H9 (cell line): ENCODE measurements around the gene HPCAL1. TPM values are rescaled to one million over a fixed set of nuclear protein-coding genes. Genes with fewer than 3 reads are reported as not detected.

Source experiments
- DNase-seq: peaks from one replicate; pipeline ENCODE4 v3.0.0-alpha.2; 2017
- H2AFZ ChIP-seq: one replicate; pipeline ENCODE4 v1.6.1; 2013; ENCODE audit warnings: mild to moderate bottlenecking, low read length, control low read depth, moderate library complexity
- H2AK5ac ChIP-seq: 2 replicates; pipeline ENCODE4 v1.6.1; 2013; ENCODE audit warnings: low read length, control low read depth, mixed read lengths; ENCODE audit not compliant: insufficient read length
- H2BK120ac ChIP-seq: one replicate; pipeline ENCODE4 v1.6.1; 2013; ENCODE audit warnings: low read depth, mild to moderate bottlenecking, low read length, control low read depth, inconsistent platforms; ENCODE audit not compliant: poor library complexity, severe bottlenecking
- H2BK12ac ChIP-seq: 2 replicates; pipeline ENCODE4 v1.6.1; 2013; ENCODE audit warnings: low read length, control low read depth, mixed read lengths, low read depth; ENCODE audit not compliant: insufficient read length
- H2BK15ac ChIP-seq: 2 replicates; pipeline ENCODE4 v1.6.1; 2013; ENCODE audit warnings: low read depth, low read length, control low read depth
- H2BK20ac ChIP-seq: one replicate; pipeline ENCODE4 v1.6.1; 2013; ENCODE audit warnings: low read depth, mild to moderate bottlenecking, low read length, control low read depth, inconsistent platforms; ENCODE audit not compliant: poor library complexity, severe bottlenecking
- H2BK5ac ChIP-seq: 2 replicates; pipeline ENCODE4 v1.6.1; 2013; ENCODE audit warnings: low read length, control low read depth, mixed read lengths; ENCODE audit not compliant: insufficient read length
- H3K14ac ChIP-seq: 2 replicates; pipeline ENCODE4 v1.6.1; 2013; ENCODE audit warnings: low read length, control low read depth; ENCODE audit not compliant: insufficient read depth
- H3K18ac ChIP-seq: 2 replicates; pipeline ENCODE4 v1.6.1; 2013; ENCODE audit warnings: low read depth, mild to moderate bottlenecking, mixed read lengths, low read length, control low read depth; ENCODE audit not compliant: insufficient read length
- H3K23ac ChIP-seq: 2 replicates; pipeline ENCODE4 v1.6.1; 2013; ENCODE audit warnings: low read length, control low read depth, mixed read lengths, low read depth; ENCODE audit not compliant: insufficient read length
- H3K23me2 ChIP-seq: 2 replicates; pipeline ENCODE4 v1.6.1; 2013; ENCODE audit warnings: low read depth, mild to moderate bottlenecking, mixed read lengths, low read length, control low read depth; ENCODE audit not compliant: insufficient read length, poor library complexity, severe bottlenecking
- H3K27ac ChIP-seq: 2 replicates; pipeline ENCODE4 v1.5.1; 2013; ENCODE audit warnings: low read length, control low read depth, mixed read lengths, low read depth; ENCODE audit not compliant: insufficient read length
- H3K27me3 ChIP-seq: 2 replicates; pipeline ENCODE4 v1.6.1; 2013; ENCODE audit warnings: low read length, control low read depth, inconsistent platforms; ENCODE audit not compliant: insufficient read depth
- H3K4ac ChIP-seq: 2 replicates; pipeline ENCODE4 v1.6.1; 2013; ENCODE audit warnings: low read depth, mild to moderate bottlenecking, control low read depth, inconsistent platforms, low read length, moderate library complexity
- H3K4me1 ChIP-seq: 2 replicates; pipeline ENCODE4 v1.6.1; 2013; ENCODE audit warnings: low read length, control low read depth, inconsistent platforms; ENCODE audit not compliant: insufficient read depth
- H3K4me2 ChIP-seq: 2 replicates; pipeline ENCODE4 v1.6.1; 2013; ENCODE audit warnings: low read length, control low read depth, mixed read lengths; ENCODE audit not compliant: insufficient read length, insufficient read depth
- H3K56ac ChIP-seq: 2 replicates; pipeline ENCODE4 v1.6.1; 2013; ENCODE audit warnings: low read depth, mild to moderate bottlenecking, mixed read lengths, low read length, control low read depth; ENCODE audit not compliant: insufficient read length
- H3K79me1 ChIP-seq: 2 replicates; pipeline ENCODE4 v1.6.1; 2013; ENCODE audit warnings: low read depth, mild to moderate bottlenecking, moderate library complexity, low read length, control low read depth, inconsistent platforms; ENCODE audit not compliant: insufficient read depth, poor library complexity, severe bottlenecking
- H3K79me2 ChIP-seq: 2 replicates; pipeline ENCODE4 v1.6.1; 2013; ENCODE audit warnings: low read length, control low read depth, inconsistent platforms; ENCODE audit not compliant: insufficient read depth
- H3K9ac ChIP-seq: 2 replicates; pipeline ENCODE4 v1.6.1; 2013; ENCODE audit warnings: low read length, control low read depth, mixed read lengths; ENCODE audit not compliant: insufficient read length; ENCODE audit errors: extremely low read depth
- H3K9me3 ChIP-seq: one replicate; pipeline ENCODE4 v1.6.1; 2013; ENCODE audit warnings: low read depth, low read length, inconsistent platforms; ENCODE audit not compliant: control insufficient read depth
- H3T11ph ChIP-seq: one replicate; pipeline ENCODE4 v1.6.1; 2013; ENCODE audit warnings: mild to moderate bottlenecking, low read length, control low read depth, inconsistent platforms
- H4K20me1 ChIP-seq: one replicate; pipeline ENCODE4 v1.6.1; 2013; ENCODE audit not compliant: control insufficient read depth, insufficient read length, insufficient read depth
- H4K5ac ChIP-seq: 2 replicates; pipeline ENCODE4 v1.6.1; 2013; ENCODE audit warnings: low read depth, mild to moderate bottlenecking, mixed read lengths, low read length, control low read depth; ENCODE audit not compliant: insufficient read length
- H4K8ac ChIP-seq: replicated peaks from 2 replicates; pipeline ENCODE4 v1.6.1; 2013; ENCODE audit warnings: low read length, control low read depth, mixed read lengths, low read depth; ENCODE audit not compliant: insufficient read length
- H4K91ac ChIP-seq: 2 replicates; pipeline ENCODE4 v1.6.1; 2013; ENCODE audit warnings: low read depth, mild to moderate bottlenecking, moderate library complexity, mixed read lengths, low read length, control low read depth; ENCODE audit not compliant: insufficient read length
- H3K27ac Mint-ChIP-seq, 3 experiments: 2 replicates in 2 of 3; 3 replicates in 1 of 3; pipeline ENCODE4 v1.8.0; 2020 to 2021; ENCODE audit warnings: mixed read lengths in 3 of 3, mild to moderate bottlenecking in 1 of 3, moderate library complexity in 1 of 3
- H3K27me3 Mint-ChIP-seq: 2 replicates; pipeline ENCODE4 v1.8.0; 2021; ENCODE audit warnings: low read depth, mild to moderate bottlenecking, moderate library complexity, mixed read lengths
- H3K36me3 Mint-ChIP-seq, 3 experiments: 2 replicates in 2 of 3; 3 replicates in 1 of 3; pipeline ENCODE4 v1.8.0; 2020 to 2021; ENCODE audit warnings: low read depth in 3 of 3, mixed read lengths in 3 of 3; ENCODE audit not compliant: insufficient read depth in 1 of 3
- H3K4me1 Mint-ChIP-seq, 2 experiments: 2 replicates each; pipeline ENCODE4 v1.8.0; 2020; ENCODE audit warnings: mixed read lengths in 2 of 2
- H3K4me3 Mint-ChIP-seq, 2 experiments: 2 replicates in 1 of 2; 3 replicates in 1 of 2; pipeline ENCODE4 v1.8.0; 2020 to 2021; ENCODE audit warnings: mild to moderate bottlenecking in 2 of 2, mixed read lengths in 2 of 2, moderate library complexity in 1 of 2
- H3K9me3 Mint-ChIP-seq, 2 experiments: 2 replicates in 1 of 2; 3 replicates in 1 of 2; pipeline ENCODE4 v1.8.0; 2020; ENCODE audit warnings: mild to moderate bottlenecking in 2 of 2, mixed read lengths in 2 of 2, moderate library complexity in 1 of 2
- WGBS: extraction: QIAGEN DNeasy Blood & Tissue Kit; methylation state at CpG from one replicate; pipeline ENCODE4 v1.1.7; 2013; ENCODE audit warnings: missing lambda C conversion rate, low lambda C conversion rate, mixed read lengths; ENCODE audit not compliant: insufficient read length; ENCODE audit errors: extremely low coverage; 5-methylcytosine and 5-hydroxymethylcytosine counted together
- total RNA-seq: library from RNA; stranded (reverse); gene quantifications from 2 replicates; pipeline ENCODE4 v1.2.1, GENCODE V29; 2021
- TF ChIP-seq, protein P1 (sequence below): fragments of 200-600 bp; sonication (generic); conservative IDR thresholded peaks from 3 replicates; pipeline ENCODE4 v1.8.0; 2021; ENCODE audit warnings: antibody characterized with exemption, mild to moderate bottlenecking

Gene HPCAL1
- total RNA-seq, 1 experiment from 2014 or later: 4.7 TPM

DNA sequence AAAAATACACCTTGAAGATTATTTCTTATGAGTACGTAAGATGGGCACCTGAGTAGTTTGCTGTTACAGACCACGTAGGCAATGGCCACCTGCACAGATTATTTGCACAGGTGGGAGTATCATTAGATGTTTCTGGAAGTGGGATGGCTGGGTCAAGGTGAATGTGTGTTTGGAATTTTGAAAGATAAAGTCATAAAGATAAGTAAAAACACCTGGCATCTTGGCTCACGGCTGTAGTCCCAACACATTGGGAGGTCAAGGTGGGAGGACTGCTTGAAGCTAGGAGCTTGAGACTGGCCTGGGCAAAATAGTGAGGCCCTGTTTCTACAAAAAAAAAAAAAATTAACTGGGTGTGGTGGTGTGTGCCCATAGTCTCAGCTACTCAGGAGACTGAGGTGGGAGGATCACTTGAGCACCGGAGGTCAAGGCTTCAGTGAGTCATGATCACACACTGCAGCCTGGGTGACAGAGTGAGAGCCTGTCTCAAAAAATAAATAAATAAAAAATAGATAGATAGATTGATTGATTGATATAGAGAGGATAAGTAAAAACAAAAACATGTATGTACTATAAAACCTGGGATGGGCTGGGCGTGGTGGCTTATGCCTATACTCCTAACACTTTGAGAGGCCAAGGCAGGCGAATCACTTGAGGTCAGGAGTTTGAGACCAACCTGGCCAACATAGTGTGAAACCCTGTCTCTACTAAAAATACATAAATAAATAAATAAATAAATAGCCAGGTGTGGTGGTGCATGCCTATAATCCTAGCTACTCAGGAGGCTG lies 115.0 kb downstream of the HPCAL1 start:
- H3K4me3 Mint-ChIP-seq: no peak overlapping the region
- Histone ChIP-seq H3K27me3 (no peaks in the 10 kb centered on the region), H3K18ac (no peak overlapping the region), H4K91ac (no peak overlapping the region), H2BK12ac (no peak overlapping the region), H2BK20ac (no peak overlapping the region), H3K79me2 (no peaks in the 10 kb centered on the region), H2BK120ac (no peak overlapping the region), H3T11ph (no peak overlapping the region), H3K23ac (no peak overlapping the region), H3K4me2 (no peak overlapping the region), H3K9me3 (no peaks in the 10 kb centered on the region), H2AFZ (no peak overlapping the region), H3K23me2 (no peaks in the 10 kb centered on the region), H3K4me1 (no peaks in the 10 kb centered on the region), H4K20me1 (no peaks in the 10 kb centered on the region), H2AK5ac (no peak overlapping the region), H3K56ac (no peak overlapping the region), H3K4ac (no peak overlapping the region), H2BK15ac (no peak overlapping the region), H4K5ac (no peak overlapping the region), H3K9ac (no peak overlapping the region), H3K14ac (no peak overlapping the region), H2BK5ac (no peak overlapping the region), H3K79me1 (no peaks in the 10 kb centered on the region), H3K27ac (no peak overlapping the region), H4K8ac (no peak overlapping the region)
- no peaks in the 10 kb centered on the region for H3K27me3 Mint-ChIP-seq
- TF ChIP-seq, protein P1, sequence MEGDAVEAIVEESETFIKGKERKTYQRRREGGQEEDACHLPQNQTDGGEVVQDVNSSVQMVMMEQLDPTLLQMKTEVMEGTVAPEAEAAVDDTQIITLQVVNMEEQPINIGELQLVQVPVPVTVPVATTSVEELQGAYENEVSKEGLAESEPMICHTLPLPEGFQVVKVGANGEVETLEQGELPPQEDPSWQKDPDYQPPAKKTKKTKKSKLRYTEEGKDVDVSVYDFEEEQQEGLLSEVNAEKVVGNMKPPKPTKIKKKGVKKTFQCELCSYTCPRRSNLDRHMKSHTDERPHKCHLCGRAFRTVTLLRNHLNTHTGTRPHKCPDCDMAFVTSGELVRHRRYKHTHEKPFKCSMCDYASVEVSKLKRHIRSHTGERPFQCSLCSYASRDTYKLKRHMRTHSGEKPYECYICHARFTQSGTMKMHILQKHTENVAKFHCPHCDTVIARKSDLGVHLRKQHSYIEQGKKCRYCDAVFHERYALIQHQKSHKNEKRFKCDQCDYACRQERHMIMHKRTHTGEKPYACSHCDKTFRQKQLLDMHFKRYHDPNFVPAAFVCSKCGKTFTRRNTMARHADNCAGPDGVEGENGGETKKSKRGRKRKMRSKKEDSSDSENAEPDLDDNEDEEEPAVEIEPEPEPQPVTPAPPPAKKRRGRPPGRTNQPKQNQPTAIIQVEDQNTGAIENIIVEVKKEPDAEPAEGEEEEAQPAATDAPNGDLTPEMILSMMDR: no peak
- H3K4me1 Mint-ChIP-seq: peaks cover 0 to 5% of the 10 kb centered on the region in 2 experiments; a peak in 1 of 4 replicates
- no CpG with 5 or more reads among the region's 6 CpGs for WGBS
- DNase-seq: no peak
- peaks cover under 1 to 1% of the 10 kb centered on the region in 2 experiments; a peak in 2 of 5 replicates for H3K9me3 Mint-ChIP-seq
- H3K27ac Mint-ChIP-seq: no peak overlapping the region
- no peaks in the 10 kb centered on the region for H3K36me3 Mint-ChIP-seq
